GM12878 (cell line): ENCODE results near the gene OSBPL3. TPM values are rescaled to one million over a fixed set of nuclear protein-coding genes. Genes with fewer than 3 reads are reported as not detected.

ENCODE experiments used
- ATAC-seq: fragments of 200-7000 bp; cut with Tn5 transposase; 3 replicates; pipeline ENCODE4 v1.9.1; 2020; ENCODE audit warnings: mild to moderate bottlenecking, moderate library complexity
- BruUV-seq: library from RNA; stranded (reverse); fragments of 400-500 nt; replicated peaks from 2 replicates; lab custom pipeline; 2021; lab: Mats Ljungman, UMichigan
- CTCF ChIA-PET: fragments of 300-600 bp; sonication (Branson Sonifier 250); formaldehyde crosslinking; extraction: SDS; loops from one replicate; lab custom pipeline; 2021; ENCODE audit warnings: inconsistent platforms; lab: Yijun Ruan, JAX
- POLR2A ChIA-PET: fragments of 350-600 bp; formaldehyde crosslinking; extraction: SDS; loops from one replicate; lab custom pipeline; 2021; ENCODE audit warnings: inconsistent platforms; lab: Charles Lee
- RAD21 ChIA-PET: fragments of 300-600 bp; sonication (Branson Sonifier 250); formaldehyde crosslinking; loops from one replicate; lab custom pipeline; 2023; ENCODE audit warnings: antibody characterized with exemption; ENCODE audit not compliant: unreplicated experiment; lab: Charles Lee
- SMC1A ChIA-PET: fragments of 300-600 bp; sonication (Branson Sonifier 250); formaldehyde crosslinking; loops from one replicate; lab custom pipeline; 2023; ENCODE audit not compliant: unreplicated experiment, uncharacterized antibody; lab: Charles Lee
- DNase-seq: peaks from one replicate; pipeline ENCODE4 v3.0.0-alpha.2; 2011; ENCODE audit warnings: low read depth, low spot score
- FAIRE-seq: peaks from 3 replicates; lab custom pipeline; 2011; peaks lifted over from hg19 to GRCh38; lab: Jason Lieb, UNC
- H2AFZ ChIP-seq: 2 replicates; pipeline ENCODE4 v1.6.0; 2011; ENCODE audit warnings: low read depth, low read length, control low read depth; ENCODE audit not compliant: control insufficient read depth
- H3K27ac ChIP-seq: 2 replicates; pipeline ENCODE4 v1.5.1; 2011; ENCODE audit warnings: control low read depth; ENCODE audit not compliant: control insufficient read depth, insufficient read depth
- H3K27me3 ChIP-seq, 2 experiments: replicated peaks in 1 of 2; 2 replicates each; pipeline versions ENCODE4 v1.6.0 to v1.6.1; 2011; ENCODE audit warnings: low read length in 1 of 2; ENCODE audit not compliant: control insufficient read depth in 2 of 2, insufficient read depth in 2 of 2
- H3K36me3 ChIP-seq, 2 experiments: 2 replicates each; pipeline ENCODE4 v1.5.1; 2011; ENCODE audit warnings: low read length in 1 of 2; ENCODE audit not compliant: control insufficient read depth in 2 of 2, insufficient read depth in 2 of 2
- H3K4me1 ChIP-seq: 2 replicates; pipeline ENCODE4 v1.6.1; 2011; ENCODE audit warnings: mild to moderate bottlenecking, low read length, moderate library complexity, mixed read lengths; ENCODE audit not compliant: control insufficient read depth, insufficient read depth
- H3K4me2 ChIP-seq: 2 replicates; pipeline ENCODE4 v1.6.0; 2011; ENCODE audit warnings: control low read depth; ENCODE audit not compliant: control insufficient read depth, insufficient read depth
- H3K4me3 ChIP-seq: fragments of 200-600 bp; sonication (generic); 2 replicates; pipeline ENCODE4 v1.5.1; 2016
- H3K79me2 ChIP-seq: 2 replicates; pipeline ENCODE4 v1.6.0; 2011; ENCODE audit warnings: low read length; ENCODE audit not compliant: control insufficient read depth, insufficient read depth
- H3K9ac ChIP-seq: 2 replicates; pipeline ENCODE4 v1.8.0; 2011; ENCODE audit warnings: low read length, control low read depth, mixed read lengths; ENCODE audit not compliant: control insufficient read depth, insufficient read depth
- H3K9me3 ChIP-seq: replicated peaks from 3 replicates; pipeline ENCODE4 v1.5.1; 2011; ENCODE audit warnings: mild to moderate bottlenecking, low read length; ENCODE audit not compliant: control insufficient read depth, insufficient read depth
- H4K20me1 ChIP-seq: 2 replicates; pipeline ENCODE4 v1.6.0; 2011; ENCODE audit not compliant: control insufficient read depth, insufficient read depth
- FOXM1 ChIP-seq: IDR thresholded peaks from 2 replicates; pipeline ENCODE4 v1.6.1; 2012; ENCODE audit warnings: low read depth, mild to moderate bottlenecking, inconsistent platforms, low read length, moderate library complexity
- NFYB ChIP-seq: IDR thresholded peaks from 2 replicates; pipeline ENCODE4 v1.6.1; 2011; ENCODE audit warnings: low read depth, mild to moderate bottlenecking, low read length, improper control_type of control experiment, moderate library complexity; ENCODE audit not compliant: insufficient read depth
- ZNF24 ChIP-seq: fragments of 450-650 bp; IDR thresholded peaks from 2 replicates; pipeline ENCODE4 v1.6.1; 2017; ENCODE audit warnings: antibody characterized with exemption, mild to moderate bottlenecking
- WGBS: methylation state at CpG from one replicate; pipeline ENCODE4 v1.1.6; 2016; ENCODE audit warnings: low lambda C conversion rate; ENCODE audit not compliant: insufficient replicate concordance, insufficient coverage; ENCODE audit errors: missing lambda C conversion rate; 5-methylcytosine and 5-hydroxymethylcytosine counted together
- in situ Hi-C: fragments of 300-500 bp; cut with MboI; formaldehyde crosslinking; loops from 9 replicates; pipeline ENCODE4 v1.14.3; 2018; ENCODE audit warnings: mixed read lengths
- intact Hi-C: fragments of 100-400 bp; cut with micrococcal nuclease; formaldehyde crosslinking; loops from one replicate; pipeline ENCODE4 v1.14.2; 2022; ENCODE audit not compliant: unreplicated experiment
- polyA plus RNA-seq, 11 experiments: library from polyadenylated mRNA; depleted of rRNA in 4 of 11; unstranded in 6 of 11; stranded (reverse) in 5 of 11; fragments of >200 nt; fragmentation: Nextera tagmentation in 4 of 11; fragmentation: Illumina TruSeq in 1 of 11; extraction: Ambion mirVana in 4 of 11; extraction: Trizol in 1 of 11; gene quantifications; 1 replicate in 1 of 11; 2 replicates in 10 of 11; pipeline versions ENCODE4 v1.2.1 to v1.2.3, GENCODE V29; 2011 to 2016; ENCODE audit warnings: inconsistent platforms in 2 of 11, missing spikeins in 2 of 11, low read depth in 1 of 11
- total RNA-seq, 4 experiments: library from RNA; depleted of rRNA in 3 of 4; stranded (reverse); fragments of >200 nt in 3 of 4; fragmentation: Illumina TruSeq in 1 of 4; extraction: Trizol in 1 of 4; gene quantifications; 2 replicates each; pipeline versions ENCODE4 v1.2.1 to v1.2.3, GENCODE V29; 2013 to 2021
- TF ChIP-seq, protein P1 (sequence below): fragments of 450-650 bp; IDR thresholded peaks from 2 replicates; pipeline ENCODE4 v1.6.1; 2016; ENCODE audit warnings: mild to moderate bottlenecking

Gene OSBPL3
- total and polyA plus RNA-seq, 10 of the 15 experiments (the other 5 are each of a cell fraction or from before 2014, with no cell fraction given), result 6.1 to 46.6 (median 27.0) TPM

DNA sequence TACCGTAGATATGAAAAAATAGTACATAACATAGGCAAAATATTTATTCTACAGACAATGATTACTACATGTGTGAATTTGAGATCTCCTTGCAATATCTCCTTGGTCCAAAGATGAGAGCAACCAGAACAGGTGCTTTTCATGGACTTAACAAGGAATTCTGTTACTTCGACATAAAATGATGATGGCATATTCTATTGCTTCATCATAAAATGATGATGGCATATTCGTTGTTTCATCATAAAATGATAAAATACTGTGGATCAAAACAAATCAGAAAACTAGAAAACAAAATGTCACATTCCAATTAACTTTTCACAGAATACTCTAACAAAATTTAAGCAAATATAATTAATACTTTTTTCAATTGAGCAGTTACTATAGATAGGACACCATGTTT is 4.8 kb downstream of the OSBPL3 start (continued):
- TF ChIP-seq NFYB, result no peak
- TF ChIP-seq, all 136 proteins: peak for 0

GRCh38 chr7:24974026-24974832 is 5.7 kb downstream of the OSBPL3 start:
- intact Hi-C loops, result no loop called here
- CTCF ChIA-PET, result interaction anchor here (0.9 to 3.2 kb wide), 5 partner anchors 11 to 162 kb away, joined by 3 to 11 read pairs (median 4); no protein-coding TSS in a partner anchor
- FAIRE-seq (no peak), DNase-seq (no peak), ATAC-seq (no peak)
- BruUV-seq, result TSS peak; percentile 5
- Histone ChIP-seq H3K9ac (no peak overlapping the region), H3K79me2 (peaks cover 96% of the 10 kb centered on the region), H2AFZ (no peak overlapping the region), H3K27ac (no peak overlapping the region), H3K4me3 (0 out of 2 replicates have a peak overlapping the region, but pooled peaks have one; percentile 17), H3K4me1 (peaks cover 19% of the 10 kb centered on the region), H4K20me1 (no peaks in the 10 kb centered on the region), H3K27me3 (no peaks in the 10 kb centered on the region), H3K9me3 (no peaks in the 10 kb centered on the region), H3K4me2 (no peak overlapping the region), H3K36me3 (no peaks in the 10 kb centered on the region)
- RAD21 ChIA-PET, result interaction anchor here (2.6 to 11.1 kb wide), 2 partner anchors 8 to 153 kb away, joined by 14 to 106 read pairs; no protein-coding TSS in a partner anchor
- in situ Hi-C loops, result no loop called here
- TF ChIP-seq ZNF24 (0 out of 2 replicates have a peak, but pooled peaks have one; percentile 62), FOXM1 (no peak)
- TF ChIP-seq, protein P1, sequence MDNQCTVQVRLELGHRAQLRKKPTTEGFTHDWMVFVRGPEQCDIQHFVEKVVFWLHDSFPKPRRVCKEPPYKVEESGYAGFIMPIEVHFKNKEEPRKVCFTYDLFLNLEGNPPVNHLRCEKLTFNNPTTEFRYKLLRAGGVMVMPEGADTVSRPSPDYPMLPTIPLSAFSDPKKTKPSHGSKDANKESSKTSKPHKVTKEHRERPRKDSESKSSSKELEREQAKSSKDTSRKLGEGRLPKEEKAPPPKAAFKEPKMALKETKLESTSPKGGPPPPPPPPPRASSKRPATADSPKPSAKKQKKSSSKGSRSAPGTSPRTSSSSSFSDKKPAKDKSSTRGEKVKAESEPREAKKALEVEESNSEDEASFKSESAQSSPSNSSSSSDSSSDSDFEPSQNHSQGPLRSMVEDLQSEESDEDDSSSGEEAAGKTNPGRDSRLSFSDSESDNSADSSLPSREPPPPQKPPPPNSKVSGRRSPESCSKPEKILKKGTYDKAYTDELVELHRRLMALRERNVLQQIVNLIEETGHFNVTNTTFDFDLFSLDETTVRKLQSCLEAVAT, result peak; percentile 84; the same call in 1 of the 2 replicates
- SMC1A ChIA-PET, result interaction anchor here (0.9 to 16.1 kb wide), 7 partner anchors 8 to 153 kb away, joined by 3 to 189 read pairs (median 4); no protein-coding TSS in a partner anchor
- WGBS, result 89% methylated on average over 15 of the region's 15 CpGs
- POLR2A ChIA-PET, result interaction anchor here (0.6 kb wide), 1 partner anchor 74 kb away, joined by 3 read pairs; no protein-coding TSS in a partner anchor
